IMR-90 (cell line): Measurements from ENCODE around the gene UCP2.

Source experiments
- CTCF ChIP-seq: conservative IDR thresholded peaks from 2 replicates; pipeline ENCODE4 v1.5.1; 2012; ENCODE audit warnings: mild to moderate bottlenecking, low read depth, low read length, improper control_type of control experiment
- FOS ChIP-seq: fragments of 150-350 bp; IDR thresholded peaks from 2 replicates; pipeline ENCODE4 v1.6.1; 2016; ENCODE audit warnings: low read depth, low read length
- MXI1 ChIP-seq: IDR thresholded peaks from 2 replicates; pipeline ENCODE4 v1.6.1; 2012; ENCODE audit warnings: low read depth, mild to moderate bottlenecking, low read length, moderate library complexity, borderline replicate concordance
- POLR2A ChIP-seq: IDR thresholded peaks from 2 replicates; pipeline ENCODE4 v1.6.1; 2012; ENCODE audit warnings: mild to moderate bottlenecking, low read depth, low read length
- RAD21 ChIP-seq: IDR thresholded peaks from 2 replicates; pipeline ENCODE4 v1.6.1; 2012; ENCODE audit warnings: low read length, improper control_type of control experiment
- USF2 ChIP-seq: fragments of 150-350 bp; IDR thresholded peaks from 2 replicates; pipeline ENCODE4 v1.6.1; 2017; ENCODE audit warnings: mild to moderate bottlenecking, antibody characterized with exemption, low read length, low read depth

DNA sequence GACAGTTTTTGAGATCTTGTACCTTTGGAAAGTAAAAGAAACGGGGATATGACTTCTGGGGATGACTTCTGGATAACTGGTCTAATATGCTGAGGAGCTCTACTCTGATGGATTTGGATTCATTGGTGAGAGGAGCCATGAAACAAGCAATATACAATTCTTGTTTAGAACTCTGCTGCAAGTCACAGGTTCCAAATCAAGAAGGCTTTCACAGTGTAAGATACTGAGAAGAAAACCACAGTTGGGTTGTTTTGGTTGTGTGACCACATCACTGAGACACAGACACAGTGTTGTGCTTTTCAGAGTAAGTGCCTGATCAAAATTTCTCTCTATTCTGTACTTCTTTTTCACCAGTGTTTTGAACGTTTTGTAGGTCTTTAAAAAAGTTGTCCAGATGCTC, 13.1 kb upstream of the UCP2 start:
- TF ChIP-seq POLR2A (no peak), MXI1 (no peak), RAD21 (no peak), CTCF (no peak), USF2 (no peak), FOS (no peak)
